Activated CD4-positive, CD25-positive, alpha-beta regulatory T cell treated with anti-CD3 and anti-CD28 coated beads, Interleukin-2, amount 50 U/mL, for 72 hours (primary cell): ENCODE data around the gene RDH5.

Experiments
- DNase-seq: peaks from one replicate; pipeline ENCODE4 v3.0.0; 2021

RDH5 gene

DNA sequence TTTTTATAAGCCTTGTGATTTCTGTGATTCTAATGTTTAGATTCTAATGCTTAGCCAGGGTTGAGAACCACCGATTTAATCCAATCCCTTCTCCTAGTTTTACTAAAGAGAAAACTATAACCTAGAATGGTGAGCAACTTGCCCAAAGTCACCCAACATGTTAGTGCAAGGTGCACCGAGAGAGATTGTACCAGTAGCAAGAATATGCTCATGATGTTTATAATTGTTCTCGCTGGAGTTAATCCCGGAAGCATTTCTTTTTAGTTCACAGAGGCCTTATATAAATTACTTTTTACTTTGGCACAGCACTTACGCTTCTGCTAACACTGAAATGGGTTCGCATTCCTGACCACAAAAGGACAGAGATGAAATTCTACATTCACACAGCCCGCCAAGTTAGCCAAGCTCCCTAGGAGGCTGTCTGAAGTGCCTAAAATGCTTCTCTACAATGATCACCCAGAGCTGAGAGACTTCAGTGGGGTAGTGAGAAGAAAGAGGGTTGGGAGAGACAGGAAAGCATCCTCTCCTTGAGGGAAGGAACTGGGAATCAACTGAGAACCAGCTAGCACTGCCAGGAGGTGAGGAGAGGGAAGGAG, 4.9 kb upstream of the RDH5 start:
- no peak for DNase-seq

DNA sequence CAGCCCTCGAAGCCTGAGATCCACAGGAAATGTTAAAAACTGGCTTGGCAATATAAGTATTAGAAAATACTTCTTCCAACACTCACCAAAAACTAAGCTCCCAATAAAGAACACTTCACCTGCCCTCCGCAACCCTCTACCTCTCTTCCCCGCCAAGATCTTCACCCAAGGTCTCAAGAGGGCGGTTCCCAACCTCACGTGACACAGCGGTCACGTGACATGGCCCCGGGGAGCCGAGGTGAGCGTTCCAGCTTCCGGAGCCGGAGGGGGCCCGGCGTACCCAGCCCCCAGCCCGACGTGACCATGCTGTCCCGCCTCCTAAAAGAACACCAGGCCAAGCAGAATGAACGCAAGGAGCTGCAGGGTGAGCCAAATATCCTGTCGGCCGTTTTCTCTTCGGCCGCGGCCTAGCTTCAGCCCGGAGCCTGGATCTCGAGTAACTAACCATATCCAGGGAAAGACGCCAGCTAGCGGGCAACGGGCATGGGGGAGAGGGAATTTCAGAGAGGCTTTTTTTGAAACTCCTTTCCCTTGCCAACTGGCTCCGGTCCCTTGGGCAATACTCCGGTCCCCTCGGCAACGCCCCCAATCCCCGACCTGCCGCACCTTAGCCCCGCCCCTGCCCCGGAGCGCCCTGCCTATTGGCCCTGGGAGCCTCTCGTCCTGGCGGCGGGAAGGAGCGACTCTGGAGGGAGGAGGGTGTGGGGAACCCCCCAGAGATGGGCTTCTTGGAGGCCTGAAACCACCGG, 4.2 kb upstream of the RDH5 start, which contains the start of gene BLOC1S1:
Gene BLOC1S1, plus strand, starts transcription at position 214 of the 749 bp plus-strand sequence. Its CDS starts 6 bp downstream, at position 220.
- peak; percentile 94 for DNase-seq

- no peak for DNase-seq
Observed at GRCh38 chr12:55716582-55716957, 3.6 kb upstream of the RDH5 start.

- DNase-seq, result no peak
Observed at GRCh38 chr12:55717011-55718007, 2.9 kb upstream of the RDH5 start.

GRCh38 chr12:55718015-55718414, 2.2 kb upstream of the RDH5 start:
- no peak for DNase-seq

DNA sequence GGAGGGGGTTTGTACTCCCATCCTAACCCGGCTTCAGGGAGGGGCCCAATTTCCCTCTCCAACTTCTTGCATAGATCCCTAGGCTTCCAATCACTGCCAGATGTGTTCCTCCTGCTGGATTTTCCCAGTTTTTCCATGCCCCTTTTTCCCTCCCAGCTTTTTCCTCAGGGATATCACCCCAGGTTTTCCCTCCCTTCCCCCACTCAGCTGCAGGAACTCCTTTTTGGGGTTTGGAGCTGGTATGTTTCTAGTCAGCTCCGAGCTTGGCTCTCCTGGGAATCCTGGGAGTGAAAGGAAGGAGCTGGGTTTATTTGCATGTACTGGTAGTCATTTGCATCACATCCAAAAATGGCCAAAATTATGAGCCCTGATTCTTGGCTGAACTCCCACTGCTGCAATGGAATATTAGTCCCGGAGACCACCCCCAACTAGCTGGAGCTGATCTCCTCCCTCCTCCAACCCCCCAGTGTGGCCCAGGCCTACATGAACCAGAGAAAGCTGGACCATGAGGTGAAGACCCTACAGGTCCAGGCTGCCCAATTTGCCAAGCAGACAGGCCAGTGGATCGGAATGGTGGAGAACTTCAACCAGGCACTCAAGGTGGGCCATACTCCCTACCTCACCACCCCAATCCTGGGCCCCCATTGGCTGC, 1.4 kb upstream of the RDH5 start:
- no peak for DNase-seq

- DNase-seq, result no peak
Observed at GRCh38 chr12:55719371-55719770, 822 bp upstream of the RDH5 start.

DNA sequence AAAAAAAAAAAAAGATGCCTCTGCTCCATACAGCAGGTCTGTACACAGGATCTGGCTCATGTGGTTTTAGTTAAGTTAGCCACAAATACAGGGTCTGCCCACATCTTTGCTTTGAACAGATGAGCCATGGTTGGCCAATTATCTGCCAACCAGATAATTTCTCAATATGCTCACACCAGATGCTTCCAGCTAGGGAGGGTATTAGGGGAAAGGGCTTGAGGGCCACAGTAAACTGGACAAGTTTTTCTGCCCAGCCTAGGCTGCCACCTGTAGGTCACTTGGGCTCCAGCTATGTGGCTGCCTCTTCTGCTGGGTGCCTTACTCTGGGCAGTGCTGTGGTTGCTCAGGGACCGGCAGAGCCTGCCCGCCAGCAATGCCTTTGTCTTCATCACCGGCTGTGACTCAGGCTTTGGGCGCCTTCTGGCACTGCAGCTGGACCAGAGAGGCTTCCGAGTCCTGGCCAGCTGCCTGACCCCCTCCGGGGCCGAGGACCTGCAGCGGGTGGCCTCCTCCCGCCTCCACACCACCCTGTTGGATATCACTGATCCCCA, 776 bp downstream of the RDH5 start:
- no peak for DNase-seq

DNA sequence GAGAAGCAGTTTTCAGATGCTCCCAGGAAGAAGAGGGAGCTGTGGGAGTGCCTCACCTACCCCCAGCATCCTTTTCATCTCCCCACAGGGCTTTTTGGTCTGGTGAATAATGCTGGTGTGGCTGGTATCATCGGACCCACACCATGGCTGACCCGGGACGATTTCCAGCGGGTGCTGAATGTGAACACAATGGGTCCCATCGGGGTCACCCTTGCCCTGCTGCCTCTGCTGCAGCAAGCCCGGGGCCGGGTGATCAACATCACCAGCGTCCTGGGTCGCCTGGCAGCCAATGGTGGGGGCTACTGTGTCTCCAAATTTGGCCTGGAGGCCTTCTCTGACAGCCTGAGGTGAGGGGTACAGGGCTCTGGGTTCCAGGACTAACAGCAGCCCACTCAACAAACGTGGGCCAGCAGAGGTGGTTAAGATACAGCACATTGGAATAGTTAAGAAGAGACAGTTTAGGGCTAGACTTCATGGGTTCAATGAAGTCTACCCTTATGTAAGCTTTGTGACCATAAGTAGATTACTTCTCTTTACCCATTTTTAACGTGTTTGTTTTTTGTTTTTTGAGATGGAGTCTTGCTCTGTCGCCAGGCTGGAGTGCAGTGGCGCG, 1.5 kb downstream of the RDH5 start:
- no peak for DNase-seq

DNA sequence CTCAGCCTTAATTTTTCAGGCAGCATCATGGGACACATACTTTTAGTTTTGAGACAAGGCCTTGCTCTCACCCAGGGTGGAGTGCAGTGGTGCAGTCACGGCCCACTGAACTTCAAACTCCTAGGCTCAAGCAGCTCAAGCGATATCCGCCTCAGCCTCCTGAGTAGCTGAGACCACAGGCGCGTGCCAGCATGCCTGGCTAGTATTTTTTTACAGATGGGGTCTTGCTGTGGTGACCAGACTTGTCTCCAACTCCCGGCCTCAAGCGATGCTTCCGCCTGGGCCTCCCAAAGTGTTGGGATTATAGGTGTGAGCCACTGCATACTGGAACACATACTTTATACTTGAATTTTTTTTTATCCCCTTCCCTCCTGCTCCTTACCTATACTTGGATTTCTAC, 2.8 kb downstream of the RDH5 start:
- DNase-seq, result no peak

DNA sequence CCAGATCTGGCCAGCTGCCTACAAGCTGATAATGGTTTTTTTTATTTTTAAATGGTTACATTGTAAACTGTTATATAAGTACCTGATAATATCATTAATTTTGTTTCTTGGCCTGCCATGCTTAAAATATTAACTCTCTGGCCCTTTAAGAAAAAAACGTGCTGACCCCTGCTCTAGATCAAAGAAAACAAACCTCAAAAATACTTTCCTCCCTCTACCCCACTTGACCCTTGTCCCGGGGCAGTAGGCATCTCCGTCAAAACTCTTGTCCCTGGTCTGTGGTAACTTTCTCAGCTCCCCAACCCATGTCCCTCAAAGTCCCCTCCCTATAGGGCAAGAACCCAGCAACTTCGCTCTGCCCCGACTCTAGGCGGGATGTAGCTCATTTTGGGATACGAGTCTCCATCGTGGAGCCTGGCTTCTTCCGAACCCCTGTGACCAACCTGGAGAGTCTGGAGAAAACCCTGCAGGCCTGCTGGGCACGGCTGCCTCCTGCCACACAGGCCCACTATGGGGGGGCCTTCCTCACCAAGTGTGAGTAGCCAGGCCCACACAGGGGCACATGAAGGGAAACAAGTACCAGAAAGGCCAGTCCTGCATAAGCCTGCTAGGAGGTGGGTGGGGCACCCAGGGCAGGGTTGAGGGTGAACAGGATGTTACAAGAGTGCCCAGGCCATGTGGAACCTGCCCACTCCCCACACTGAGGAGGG, 3.5 kb downstream of the RDH5 start:
- no peak for DNase-seq

DNA sequence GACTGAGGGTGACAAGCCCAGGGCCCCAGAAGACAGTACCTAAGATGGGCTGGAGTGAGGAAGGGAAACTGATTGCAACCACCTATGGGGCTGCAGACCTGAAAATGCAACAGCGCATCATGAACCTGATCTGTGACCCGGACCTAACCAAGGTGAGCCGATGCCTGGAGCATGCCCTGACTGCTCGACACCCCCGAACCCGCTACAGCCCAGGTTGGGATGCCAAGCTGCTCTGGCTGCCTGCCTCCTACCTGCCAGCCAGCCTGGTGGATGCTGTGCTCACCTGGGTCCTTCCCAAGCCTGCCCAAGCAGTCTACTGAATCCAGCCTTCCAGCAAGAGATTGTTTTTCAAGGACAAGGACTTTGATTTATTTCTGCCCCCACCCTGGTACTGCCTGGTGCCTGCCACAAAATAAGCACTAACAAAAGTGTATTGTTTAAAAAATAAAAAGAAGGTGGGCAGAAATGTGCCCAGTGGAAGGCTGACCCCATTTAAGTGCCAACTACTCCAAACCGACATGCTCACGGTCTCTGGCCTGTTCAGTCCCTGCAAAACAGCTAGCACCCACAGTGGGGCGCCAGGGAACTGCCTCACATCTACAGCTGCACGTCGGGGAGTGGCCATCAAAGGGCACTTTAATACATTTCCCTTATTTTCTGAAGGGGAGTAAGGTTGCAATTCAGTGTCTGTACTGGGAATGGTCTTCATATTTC, 4.2 kb downstream of the RDH5 start:
- DNase-seq, result peak; percentile 50

- no peak for DNase-seq
Observed at GRCh38 chr12:55724940-55725309, 4.7 kb downstream of the RDH5 start.

- DNase-seq, result no peak
Observed at GRCh38 chr12:55725556-55725955, 5.4 kb downstream of the RDH5 start.

DNA sequence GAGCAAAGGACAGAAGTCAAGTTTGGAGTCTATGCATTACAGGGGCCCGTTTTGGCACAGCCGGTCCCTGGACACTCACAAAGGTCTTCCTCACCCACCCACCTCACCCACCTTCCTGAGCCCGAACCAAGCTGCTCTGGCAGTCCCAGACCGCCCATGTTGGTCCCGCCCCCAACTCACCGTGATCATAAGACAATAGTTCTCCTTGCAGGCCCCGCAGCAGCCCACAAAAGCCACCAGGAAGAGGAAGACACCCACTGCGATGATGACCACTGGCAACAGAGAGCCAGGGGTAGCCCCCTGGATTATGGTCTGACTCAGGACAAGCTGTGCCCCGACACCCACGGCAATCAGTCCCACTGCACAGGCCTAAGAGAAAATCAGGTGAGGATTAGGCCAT, 6.8 kb downstream of the RDH5 start:
- DNase-seq, result no peak

DNA sequence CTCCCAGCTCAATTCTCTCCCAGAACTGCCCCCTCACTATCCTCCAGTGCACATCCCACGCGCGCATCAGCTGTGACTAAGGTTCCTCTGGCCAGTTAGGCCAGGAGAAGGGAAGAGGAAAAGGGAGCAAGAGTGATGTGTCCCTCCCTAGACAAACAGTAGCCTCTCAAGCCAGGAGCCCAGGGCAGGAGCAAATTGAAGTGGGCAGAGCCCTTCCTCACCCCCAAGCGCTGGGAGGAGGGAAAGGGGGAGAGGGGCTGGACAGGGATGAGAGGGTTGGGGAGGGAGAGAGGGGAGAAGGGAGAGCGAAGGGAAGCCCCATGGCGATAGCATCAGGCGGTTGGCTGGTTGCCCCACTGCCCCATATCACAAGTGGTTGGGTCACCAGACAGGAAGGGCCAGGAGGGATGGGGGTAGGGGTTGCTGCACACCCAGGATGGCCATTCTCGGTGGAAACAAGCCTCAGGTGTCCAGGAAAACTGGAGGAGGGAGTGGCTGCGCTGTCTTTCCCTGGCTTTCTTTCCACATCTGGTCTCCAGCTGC, 7.5 kb downstream of the RDH5 start:
- DNase-seq, result no peak

DNA sequence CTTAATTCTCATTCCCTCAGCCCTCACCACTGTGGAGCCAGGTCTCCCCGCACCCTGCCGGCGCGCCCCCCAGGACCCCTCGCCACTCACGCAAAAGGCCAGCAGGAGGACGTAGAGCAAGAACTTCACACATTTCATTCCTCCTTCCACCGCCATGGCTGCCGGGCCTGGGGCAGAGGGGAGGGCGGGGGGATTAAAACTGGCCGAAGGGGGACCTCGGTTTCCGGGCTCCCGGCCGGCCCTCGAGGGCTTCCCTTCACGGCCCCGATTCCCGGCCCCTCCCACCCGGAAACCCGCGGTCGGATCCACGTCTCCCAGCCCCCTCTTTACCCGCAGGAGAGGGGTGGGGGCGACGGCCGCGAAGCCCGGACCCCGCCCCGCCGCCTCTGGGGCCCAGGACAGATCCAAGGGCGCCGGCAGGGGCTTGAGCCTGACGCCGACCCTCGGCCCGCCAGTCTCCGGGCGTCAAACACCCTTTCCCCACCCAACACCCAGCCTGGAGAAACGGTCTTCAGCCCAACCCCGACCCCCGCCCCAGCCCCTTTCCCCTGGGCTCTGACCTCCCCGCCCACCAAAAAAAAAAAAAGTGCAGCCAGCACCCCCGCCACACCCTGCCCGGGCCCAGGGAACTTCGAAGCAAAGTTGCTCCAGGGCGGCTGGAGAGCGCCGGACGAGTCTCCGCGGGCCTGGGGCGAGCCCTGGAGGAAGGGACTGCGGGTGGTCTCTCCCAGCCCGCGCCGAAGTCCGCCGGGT, 8.2 kb downstream of the RDH5 start:
- no peak for DNase-seq

DNA sequence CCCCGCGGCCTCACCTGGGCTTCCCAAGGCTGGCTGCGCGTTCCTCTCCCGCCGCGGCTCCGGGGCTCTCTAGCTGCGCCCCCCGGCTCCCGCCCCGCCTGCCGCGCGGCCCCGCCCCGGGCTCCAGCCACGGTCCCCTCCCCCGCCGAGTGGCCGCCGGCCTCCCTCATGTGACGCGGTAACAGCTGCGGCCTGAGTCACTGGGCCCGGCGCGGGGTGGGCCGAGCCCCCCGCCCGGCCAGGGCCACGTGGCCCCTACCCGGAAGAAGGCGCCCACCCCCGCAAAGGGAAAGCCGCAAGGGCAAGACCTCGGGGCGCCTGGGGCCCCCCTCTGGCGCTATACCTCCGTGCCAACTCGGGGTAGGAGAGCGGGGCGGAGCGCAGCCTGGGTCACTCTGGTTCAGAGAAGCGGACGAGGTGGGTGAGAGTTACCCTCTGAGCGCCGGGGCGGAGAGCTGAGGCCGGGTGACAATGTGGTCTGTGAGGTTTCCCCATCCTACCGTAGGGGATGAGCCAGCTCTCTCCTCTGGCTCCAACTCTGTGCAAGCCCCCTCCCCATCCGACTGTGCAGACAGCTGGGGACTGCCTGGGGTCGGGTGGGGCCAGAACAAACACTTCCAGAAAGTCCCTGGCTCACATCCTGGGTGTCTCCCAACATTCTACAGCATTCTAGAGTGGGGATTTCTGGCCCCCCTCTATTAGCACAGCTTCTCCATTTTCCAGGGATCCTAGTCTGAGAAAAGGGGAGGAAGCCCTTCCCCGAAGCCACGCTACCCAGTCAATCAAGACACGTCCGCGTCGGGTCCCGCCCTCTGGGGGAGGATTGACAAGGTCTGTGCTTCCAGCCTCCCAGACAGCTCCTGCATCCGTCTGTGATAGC, 9.0 kb downstream of the RDH5 start, which contains the start of gene CD63:
Gene CD63, minus strand, starts transcription at position 71 of the 880 bp plus-strand sequence. CDS start 668 bp downstream, outside the sequence.
- DNase-seq, result peak; percentile 70
